Effector CD4-positive, alpha-beta T cell (primary cell): ENCODE measurements around the gene DTL.

ENCODE experiments used
- DNase-seq: peaks from one replicate; pipeline ENCODE4 v3.0.0-alpha.2; 2020

The DTL gene

GRCh38 chr1:212035835-212036605, 472 bp downstream of the DTL start:
- DNase-seq: no peak

- DNase-seq: no peak
Measured at GRCh38 chr1:212037900-212038299, 2.4 kb downstream of the DTL start.

- no peak for DNase-seq
Measured at GRCh38 chr1:212039622-212040021, 4.1 kb downstream of the DTL start.

- no peak for DNase-seq
Measured at GRCh38 chr1:212040629-212041412, 5.3 kb downstream of the DTL start.

- no peak for DNase-seq
Measured at GRCh38 chr1:212042436-212042835, 6.9 kb downstream of the DTL start.

GRCh38 chr1:212044851-212045250, 9.3 kb downstream of the DTL start:
- no peak for DNase-seq

GRCh38 chr1:212045981-212046380, 10.4 kb downstream of the DTL start:
- no peak for DNase-seq

- no peak for DNase-seq
Measured at GRCh38 chr1:212053993-212054392, 18.4 kb downstream of the DTL start.

- DNase-seq: no peak
Measured at GRCh38 chr1:212055333-212055732, 19.8 kb downstream of the DTL start.

GRCh38 chr1:212060632-212061472, 25.3 kb downstream of the DTL start:
- DNase-seq: no peak

GRCh38 chr1:212062832-212063438, 27.4 kb downstream of the DTL start:
- DNase-seq: no peak

- no peak for DNase-seq
Measured at GRCh38 chr1:212067787-212068186, 32.2 kb downstream of the DTL start.

- DNase-seq: no peak
Measured at GRCh38 chr1:212070720-212071302, 35.3 kb downstream of the DTL start.

- no peak for DNase-seq
Measured at GRCh38 chr1:212072047-212072446, 36.5 kb downstream of the DTL start.

- no peak for DNase-seq
Measured at GRCh38 chr1:212073490-212073889, 37.9 kb downstream of the DTL start.

GRCh38 chr1:212074313-212074712, 38.8 kb downstream of the DTL start:
- no peak for DNase-seq

GRCh38 chr1:212074856-212075255, 39.3 kb downstream of the DTL start:
- no peak for DNase-seq

GRCh38 chr1:212077028-212077427, 41.5 kb downstream of the DTL start:
- no peak for DNase-seq

GRCh38 chr1:212078826-212079225, 43.3 kb downstream of the DTL start:
- no peak for DNase-seq

GRCh38 chr1:212082765-212083406, 47.3 kb downstream of the DTL start:
- no peak for DNase-seq

GRCh38 chr1:212089560-212090163, 54.1 kb downstream of the DTL start:
- no peak for DNase-seq
